ENCODE data around the gene CTPS2.
"Not testable (repeated sequence)": the region's sequence is repeated elsewhere in the genome, so short reads cannot be mapped to it uniquely, and the experiment has no call there.

The CTPS2 gene

DNA sequence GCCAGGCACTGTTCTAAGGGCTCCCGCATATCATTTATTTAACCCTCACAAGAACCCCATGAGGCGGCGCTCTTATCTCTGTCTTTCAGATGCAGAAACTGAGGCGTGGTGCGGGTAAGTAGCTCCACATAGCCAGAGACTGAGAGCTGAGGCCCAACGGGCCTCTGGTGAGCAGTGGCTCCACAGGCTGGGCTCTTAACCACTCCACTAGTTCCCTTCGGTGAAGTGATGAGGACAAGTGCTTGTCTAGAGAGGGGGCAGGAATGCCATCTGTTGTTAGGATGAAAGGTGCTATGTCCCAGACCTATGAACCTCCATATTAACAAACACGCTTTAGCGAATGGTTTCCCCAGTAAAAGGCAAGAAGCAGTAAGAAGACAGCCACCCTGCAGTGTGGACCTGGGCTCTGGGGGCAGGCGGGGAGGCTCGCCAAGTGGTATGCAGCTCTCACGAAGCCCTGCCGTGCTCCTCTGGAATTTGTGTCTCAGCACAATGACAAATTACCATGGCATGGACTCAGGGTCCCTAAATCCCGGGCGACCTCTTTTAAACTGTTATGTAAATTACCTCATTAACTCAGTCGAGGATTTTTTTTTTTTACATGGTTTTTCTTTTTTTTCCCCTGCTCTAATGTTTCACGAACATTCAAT lies 83.4 kb downstream of the CTPS2 start:
- H3K36me3 ChIP-seq (ENCODE audit: insufficient read depth, low read depth, low read length) = no peaks in the 10 kb centered on the region; the same call in 1 of the 2 replicates
- no peak overlapping the region for H3K27ac ChIP-seq (ENCODE audit: low read length)
- H3K9me3 ChIP-seq (ENCODE audit: insufficient read depth, low read depth, low read length) = no peaks in the 10 kb centered on the region
- H3K27me3 ChIP-seq (ENCODE audit: insufficient read depth, low read length) = no peaks in the 10 kb centered on the region
- peaks cover 14% of the 10 kb centered on the region; the same call in 1 of the 2 replicates for H3K4me1 ChIP-seq (ENCODE audit: insufficient read depth, low read length)
- no peak overlapping the region; the same call in 1 of the 2 replicates for H3K4me3 ChIP-seq (ENCODE audit: low read length)
- H3K9ac ChIP-seq (ENCODE audit: low read depth, low read length) = peak overlapping the region; percentile 27; the same call in 1 of the 2 replicates

DNA sequence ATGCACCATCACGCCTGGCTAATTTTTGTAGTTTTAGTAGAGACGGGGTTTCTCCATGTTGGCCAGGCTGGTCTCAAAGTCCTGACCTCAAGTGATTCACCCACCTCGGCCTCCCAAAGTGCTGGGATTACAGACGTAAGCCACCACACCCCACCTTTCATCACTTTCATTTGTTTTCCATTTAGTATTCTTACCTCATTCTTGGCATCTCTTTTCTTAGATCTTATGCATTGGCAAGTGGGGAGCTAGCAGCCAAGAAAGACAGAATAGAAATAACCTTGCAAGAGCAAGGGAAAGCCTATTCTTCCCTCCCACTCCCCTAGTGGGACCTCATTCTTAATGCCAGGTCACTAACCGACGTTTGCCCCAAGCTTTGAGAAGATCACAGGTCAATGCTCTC lies 84.0 kb downstream of the CTPS2 start:
- peaks cover 14% of the 10 kb centered on the region; the same call in 1 of the 2 replicates for H3K4me1 ChIP-seq (ENCODE audit: insufficient read depth, low read length)
- H3K4me3 ChIP-seq (ENCODE audit: low read length); H3K36me3 ChIP-seq (ENCODE audit: insufficient read depth, low read depth, low read length); H3K9me3 ChIP-seq (ENCODE audit: insufficient read depth, low read depth, low read length); H3K27ac ChIP-seq (ENCODE audit: low read length); H3K27me3 ChIP-seq (ENCODE audit: insufficient read depth, low read length): not testable (repeated sequence)
- peak overlapping the region; percentile 27; the same call in 1 of the 2 replicates for H3K9ac ChIP-seq (ENCODE audit: low read depth, low read length)

GRCh38 chrX:16619024-16619423 lies 93.4 kb downstream of the CTPS2 start:
- no peak overlapping the region for H3K9ac ChIP-seq (ENCODE audit: low read depth, low read length)
- no peak overlapping the region for H3K27ac ChIP-seq (ENCODE audit: low read length)
- no peaks in the 10 kb centered on the region for H3K27me3 ChIP-seq (ENCODE audit: insufficient read depth, low read length)

GRCh38 chrX:16618422-16618821 lies 94.0 kb downstream of the CTPS2 start:
- no peak overlapping the region for H3K4me3 ChIP-seq (ENCODE audit: low read length)
- no peaks in the 10 kb centered on the region for H3K27me3 ChIP-seq (ENCODE audit: insufficient read depth, low read length)

More at GRCh38 chrX:16619024-16619423, 93.4 kb downstream of the CTPS2 start:
- Histone ChIP-seq H3K4me3 (ENCODE audit: low read length) (no peak overlapping the region), H3K36me3 (ENCODE audit: insufficient read depth, low read depth, low read length) (peaks cover 45% of the 10 kb centered on the region), H3K9me3 (ENCODE audit: insufficient read depth, low read depth, low read length) (no peaks in the 10 kb centered on the region), H3K4me1 (ENCODE audit: insufficient read depth, low read length) (no peaks in the 10 kb centered on the region)

GRCh38 chrX:16617382-16617781 lies 95.1 kb downstream of the CTPS2 start:
- Histone ChIP-seq H3K36me3 (ENCODE audit: insufficient read depth, low read depth, low read length) (peaks cover 57% of the 10 kb centered on the region), H3K27ac (ENCODE audit: low read length) (no peak overlapping the region), H3K4me1 (ENCODE audit: insufficient read depth, low read length) (peaks cover 7% of the 10 kb centered on the region; the same call in 1 of the 2 replicates), H3K27me3 (ENCODE audit: insufficient read depth, low read length) (no peaks in the 10 kb centered on the region), H3K4me3 (ENCODE audit: low read length) (no peak overlapping the region), H3K9ac (ENCODE audit: low read depth, low read length) (no peak overlapping the region), H3K9me3 (ENCODE audit: insufficient read depth, low read depth, low read length) (no peaks in the 10 kb centered on the region)

More at GRCh38 chrX:16618422-16618821, 94.0 kb downstream of the CTPS2 start:
- Histone ChIP-seq H3K27ac (ENCODE audit: low read length) (no peak overlapping the region), H3K36me3 (ENCODE audit: insufficient read depth, low read depth, low read length) (peaks cover 51% of the 10 kb centered on the region), H3K9me3 (ENCODE audit: insufficient read depth, low read depth, low read length) (no peaks in the 10 kb centered on the region), H3K4me1 (ENCODE audit: insufficient read depth, low read length) (no peaks in the 10 kb centered on the region; the same call in 1 of the 2 replicates), H3K9ac (ENCODE audit: low read depth, low read length) (no peak overlapping the region)

GRCh38 chrX:16612257-16612897 lies 100.1 kb downstream of the CTPS2 start:
- Histone ChIP-seq H3K4me3 (ENCODE audit: low read length) (no peak overlapping the region), H3K36me3 (ENCODE audit: insufficient read depth, low read depth, low read length) (peaks cover 61% of the 10 kb centered on the region), H3K4me1 (ENCODE audit: insufficient read depth, low read length) (peaks cover 12% of the 10 kb centered on the region; the same call in 1 of the 2 replicates), H3K27ac (ENCODE audit: low read length) (no peak overlapping the region), H3K27me3 (ENCODE audit: insufficient read depth, low read length) (no peaks in the 10 kb centered on the region), H3K9ac (ENCODE audit: low read depth, low read length) (no peak overlapping the region), H3K9me3 (ENCODE audit: insufficient read depth, low read depth, low read length) (no peaks in the 10 kb centered on the region)

- not testable (repeated sequence) for H3K27me3 ChIP-seq (ENCODE audit: insufficient read depth, low read length); H3K27ac ChIP-seq (ENCODE audit: low read length); H3K9me3 ChIP-seq (ENCODE audit: insufficient read depth, low read depth, low read length); H3K9ac ChIP-seq (ENCODE audit: low read depth, low read length); H3K4me3 ChIP-seq (ENCODE audit: low read length)
- Histone ChIP-seq H3K4me1 (ENCODE audit: insufficient read depth, low read length) (peaks cover 12% of the 10 kb centered on the region; the same call in 1 of the 2 replicates), H3K36me3 (ENCODE audit: insufficient read depth, low read depth, low read length) (peaks cover 60% of the 10 kb centered on the region)
Observed at GRCh38 chrX:16610654-16611053, 101.8 kb downstream of the CTPS2 start.

- no peak overlapping the region for H3K27ac ChIP-seq (ENCODE audit: low read length)
- H3K9ac ChIP-seq (ENCODE audit: low read depth, low read length) = no peak overlapping the region
- H3K36me3 ChIP-seq (ENCODE audit: insufficient read depth, low read depth, low read length) = peaks cover 55% of the 10 kb centered on the region
- H3K9me3 ChIP-seq (ENCODE audit: insufficient read depth, low read depth, low read length) = no peaks in the 10 kb centered on the region
- peaks cover 12% of the 10 kb centered on the region; the same call in 1 of the 2 replicates for H3K4me1 ChIP-seq (ENCODE audit: insufficient read depth, low read length)
- no peak overlapping the region for H3K4me3 ChIP-seq (ENCODE audit: low read length)
- H3K27me3 ChIP-seq (ENCODE audit: insufficient read depth, low read length) = no peaks in the 10 kb centered on the region
Observed at GRCh38 chrX:16610121-16610621, 102.3 kb downstream of the CTPS2 start.

GRCh38 chrX:16606142-16606720 lies 106.2 kb downstream of the CTPS2 start:
- H3K36me3 ChIP-seq (ENCODE audit: insufficient read depth, low read depth, low read length) = peaks cover 45% of the 10 kb centered on the region
- H3K9me3 ChIP-seq (ENCODE audit: insufficient read depth, low read depth, low read length) = no peaks in the 10 kb centered on the region
- no peaks in the 10 kb centered on the region for H3K4me1 ChIP-seq (ENCODE audit: insufficient read depth, low read length)
- H3K4me3 ChIP-seq (ENCODE audit: low read length) = no peak overlapping the region
- H3K9ac ChIP-seq (ENCODE audit: low read depth, low read length) = no peak overlapping the region
- H3K27ac ChIP-seq (ENCODE audit: low read length) = no peak overlapping the region
- no peaks in the 10 kb centered on the region for H3K27me3 ChIP-seq (ENCODE audit: insufficient read depth, low read length)

- H3K9me3 ChIP-seq (ENCODE audit: insufficient read depth, low read depth, low read length) = no peaks in the 10 kb centered on the region
- H3K27me3 ChIP-seq (ENCODE audit: insufficient read depth, low read length) = no peaks in the 10 kb centered on the region
- peaks cover 31% of the 10 kb centered on the region; the same call in 1 of the 2 replicates for H3K36me3 ChIP-seq (ENCODE audit: insufficient read depth, low read depth, low read length)
- H3K4me3 ChIP-seq (ENCODE audit: low read length) = no peak overlapping the region
- no peak overlapping the region for H3K9ac ChIP-seq (ENCODE audit: low read depth, low read length)
- no peaks in the 10 kb centered on the region for H3K4me1 ChIP-seq (ENCODE audit: insufficient read depth, low read length)
- no peak overlapping the region for H3K27ac ChIP-seq (ENCODE audit: low read length)
Observed at GRCh38 chrX:16604337-16604736, 108.1 kb downstream of the CTPS2 start.

DNA sequence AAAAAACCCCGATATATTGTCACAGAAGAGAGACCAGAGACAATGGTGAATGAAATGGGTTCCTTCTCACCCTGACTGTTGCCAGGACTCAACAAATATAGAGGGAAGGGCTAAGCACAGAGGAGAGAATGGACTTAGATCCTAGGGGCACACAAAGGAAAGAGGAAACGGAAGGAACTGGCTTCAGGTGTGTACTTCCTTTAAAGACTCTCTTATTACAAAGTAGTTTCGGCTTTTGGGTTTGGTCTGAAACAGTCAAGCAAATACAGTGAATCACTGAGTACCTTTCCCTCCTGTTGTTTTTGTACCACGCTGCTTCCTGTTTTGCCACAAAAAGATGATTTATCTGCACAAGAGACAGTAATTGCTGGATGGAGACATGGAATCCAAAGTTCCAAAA lies 108.6 kb downstream of the CTPS2 start:
- Histone ChIP-seq H3K27me3 (ENCODE audit: insufficient read depth, low read length) (no peaks in the 10 kb centered on the region), H3K36me3 (ENCODE audit: insufficient read depth, low read depth, low read length) (peaks cover 28% of the 10 kb centered on the region; the same call in 1 of the 2 replicates), H3K9ac (ENCODE audit: low read depth, low read length) (no peak overlapping the region), H3K4me1 (ENCODE audit: insufficient read depth, low read length) (no peaks in the 10 kb centered on the region), H3K4me3 (ENCODE audit: low read length) (no peak overlapping the region), H3K9me3 (ENCODE audit: insufficient read depth, low read depth, low read length) (no peaks in the 10 kb centered on the region), H3K27ac (ENCODE audit: low read length) (no peak overlapping the region)
